ENCODE data around the gene STARD10. TPM values are rescaled to one million over a fixed set of nuclear protein-coding genes. Genes with fewer than 3 reads are reported as not detected.

STARD10 gene
- total and polyA plus RNA-seq, 9 donors, result 36.8 to 56.1 (median 45.8) TPM

- no peaks in the 10 kb centered on the region for H3K4me1 ChIP-seq (ENCODE audit: insufficient read depth)
- TF ChIP-seq CTCF (IDR thresholded peaks at IDR 0.05) (no peak), POLR2A (IDR thresholded peaks at IDR 0.05) (no peak), EP300 (IDR thresholded peaks at IDR 0.05) (no peak)
- intact Hi-C loops (cut with DNase I), result no loop called here
- H3K27ac ChIP-seq, result no peak overlapping the region
- no peak for DNase-seq
- H3K9me3 ChIP-seq, result no peaks in the 10 kb centered on the region
- no peaks in the 10 kb centered on the region for H3K36me3 ChIP-seq
- no peak overlapping the region for H3K4me3 ChIP-seq
- 80 to 82% (median 82%) methylated on average over 12 of the region's 12 CpGs for WGBS, 3 donors
- no peaks in the 10 kb centered on the region for H3K27me3 ChIP-seq
These were observed 27.5 kb downstream of the STARD10 start for GRCh38 chr11:72766152-72766902.

- intact Hi-C loops (cut with DNase I), result no loop called here
- H3K27ac ChIP-seq, result no peak overlapping the region
- H3K9me3 ChIP-seq, result no peaks in the 10 kb centered on the region
- peaks cover under 1% of the 10 kb centered on the region for H3K4me1 ChIP-seq (ENCODE audit: insufficient read depth)
- no peaks in the 10 kb centered on the region for H3K36me3 ChIP-seq
- DNase-seq, result no peak
- no peaks in the 10 kb centered on the region for H3K27me3 ChIP-seq
- no peak for TF ChIP-seq CTCF (IDR thresholded peaks at IDR 0.05)
- no peak for TF ChIP-seq EP300 (IDR thresholded peaks at IDR 0.05)
- 76 to 83% (median 81%) methylated on average over 13 of the region's 13 CpGs for WGBS, 3 donors
- no peak overlapping the region for H3K4me3 ChIP-seq
These were observed 29.3 kb downstream of the STARD10 start for GRCh38 chr11:72764503-72764902.

- 88 to 96% (median 93%) methylated on average over 4 of the region's 4 CpGs for WGBS, 3 donors
- peaks cover 4% of the 10 kb centered on the region for H3K4me1 ChIP-seq (ENCODE audit: insufficient read depth)
- intact Hi-C loops (cut with DNase I), result no loop called here
- H3K36me3 ChIP-seq, result no peaks in the 10 kb centered on the region
- H3K9me3 ChIP-seq, result no peaks in the 10 kb centered on the region
- no peak for TF ChIP-seq CTCF (IDR thresholded peaks at IDR 0.05)
- TF ChIP-seq POLR2A (IDR thresholded peaks at IDR 0.05), result no peak
- TF ChIP-seq EP300 (IDR thresholded peaks at IDR 0.05), result no peak
- DNase-seq, result no peak
- no peak overlapping the region for H3K4me3 ChIP-seq
- no peaks in the 10 kb centered on the region for H3K27me3 ChIP-seq
- H3K27ac ChIP-seq, result no peak overlapping the region
These were observed 30.0 kb downstream of the STARD10 start for GRCh38 chr11:72763823-72764222.

- H3K4me1 ChIP-seq (ENCODE audit: insufficient read depth), result peaks cover 5% of the 10 kb centered on the region
- TF ChIP-seq EP300 (IDR thresholded peaks at IDR 0.05), result no peak
- TF ChIP-seq POLR2A (IDR thresholded peaks at IDR 0.05), result no peak
- no peak for TF ChIP-seq CTCF (IDR thresholded peaks at IDR 0.05)
- intact Hi-C loops (cut with DNase I), result no loop called here
- H3K36me3 ChIP-seq, result no peaks in the 10 kb centered on the region
- no peak for DNase-seq
- H3K27ac ChIP-seq, result no peak overlapping the region
- H3K4me3 ChIP-seq, result no peak overlapping the region
- H3K9me3 ChIP-seq, result no peaks in the 10 kb centered on the region
- WGBS, 3 donors, result 84 to 94% (median 85%) methylated on average over 5 of the region's 5 CpGs
- no peaks in the 10 kb centered on the region for H3K27me3 ChIP-seq
These were observed 31.1 kb downstream of the STARD10 start for GRCh38 chr11:72762641-72763304.
